GM19099 (cell line): Measurements from ENCODE around the gene ZNF366.
A peak's percentile ranks its signal among the peaks of the same experiment; 100 is the strongest.

ENCODE experiments used
- POLR2A ChIP-seq: IDR thresholded peaks from 3 replicates; pipeline ENCODE4 v1.6.1; 2011; ENCODE audit warnings: low read depth; ENCODE audit not compliant: insufficient read length; ENCODE audit errors: extremely low read depth

ZNF366 gene

GRCh38 chr5:72468606-72469005 is 38.6 kb downstream of the ZNF366 start:
- no peak for TF ChIP-seq POLR2A

- TF ChIP-seq POLR2A: no peak
Observed at GRCh38 chr5:72468024-72468423, 39.2 kb downstream of the ZNF366 start.

- TF ChIP-seq POLR2A: no peak
Observed at GRCh38 chr5:72467461-72467860, 39.7 kb downstream of the ZNF366 start.

GRCh38 chr5:72465601-72466563 is 41.3 kb downstream of the ZNF366 start:
- TF ChIP-seq POLR2A: peak; percentile 35

GRCh38 chr5:72465066-72465465 is 42.1 kb downstream of the ZNF366 start:
- TF ChIP-seq POLR2A: no peak

GRCh38 chr5:72464071-72464470 is 43.1 kb downstream of the ZNF366 start:
- TF ChIP-seq POLR2A: no peak

GRCh38 chr5:72463449-72464052 is 43.7 kb downstream of the ZNF366 start:
- TF ChIP-seq POLR2A: no peak

- TF ChIP-seq POLR2A: no peak
Observed at GRCh38 chr5:72460413-72460812, 46.8 kb downstream of the ZNF366 start.

- no peak for TF ChIP-seq POLR2A
Observed at GRCh38 chr5:72459913-72460312, 47.3 kb downstream of the ZNF366 start.

- no peak for TF ChIP-seq POLR2A
Observed at GRCh38 chr5:72459089-72459661, 48.0 kb downstream of the ZNF366 start.

- TF ChIP-seq POLR2A: no peak
Observed at GRCh38 chr5:72458407-72458806, 48.8 kb downstream of the ZNF366 start.

- TF ChIP-seq POLR2A: no peak
Observed at GRCh38 chr5:72457491-72457890, 49.7 kb downstream of the ZNF366 start.

- TF ChIP-seq POLR2A: no peak
Observed at GRCh38 chr5:72456391-72457074, 50.7 kb downstream of the ZNF366 start.

GRCh38 chr5:72455476-72455875 is 51.7 kb downstream of the ZNF366 start:
- TF ChIP-seq POLR2A: no peak

- TF ChIP-seq POLR2A: no peak
Observed at GRCh38 chr5:72454996-72455395, 52.2 kb downstream of the ZNF366 start.
